Tongue (tissue), 2 donors: ENCODE measurements around the gene PLCG2. TPM values are rescaled to one million over a fixed set of nuclear protein-coding genes. Genes with fewer than 3 reads are reported as not detected.

ENCODE experiments used
- DNase-seq: peaks from one replicate; pipeline ENCODE4 v3.0.0-alpha.2; 2015
- total RNA-seq: library from RNA; depleted of rRNA; stranded (reverse); fragments of >200 nt; gene quantifications from one replicate; pipeline ENCODE4 v1.2.3, GENCODE V29; 2014

The PLCG2 gene
- total RNA-seq, 1 donor from 2014 or later = 10.4 TPM

DNA sequence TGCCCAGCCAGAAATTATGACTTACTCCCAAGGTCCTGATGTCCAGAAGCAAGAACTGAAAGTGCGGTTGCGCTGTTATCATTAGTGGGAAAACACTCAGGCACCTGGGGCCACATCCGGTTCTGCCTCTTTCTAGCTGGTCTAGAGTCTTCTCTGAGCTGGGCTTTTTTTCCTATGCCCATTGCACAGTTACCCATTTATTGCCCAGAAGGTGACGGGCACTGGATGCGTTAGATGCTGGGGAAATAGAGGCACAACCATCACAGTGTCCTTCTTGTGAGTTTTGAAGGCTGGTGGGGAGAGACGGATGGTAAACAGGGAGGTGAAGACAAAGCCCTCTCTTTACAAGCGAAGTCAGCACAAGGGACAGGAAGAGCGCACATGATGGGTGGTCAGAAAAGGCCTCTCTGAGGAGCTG is 37.7 kb downstream of the PLCG2 start:
- no peak for DNase-seq

DNA sequence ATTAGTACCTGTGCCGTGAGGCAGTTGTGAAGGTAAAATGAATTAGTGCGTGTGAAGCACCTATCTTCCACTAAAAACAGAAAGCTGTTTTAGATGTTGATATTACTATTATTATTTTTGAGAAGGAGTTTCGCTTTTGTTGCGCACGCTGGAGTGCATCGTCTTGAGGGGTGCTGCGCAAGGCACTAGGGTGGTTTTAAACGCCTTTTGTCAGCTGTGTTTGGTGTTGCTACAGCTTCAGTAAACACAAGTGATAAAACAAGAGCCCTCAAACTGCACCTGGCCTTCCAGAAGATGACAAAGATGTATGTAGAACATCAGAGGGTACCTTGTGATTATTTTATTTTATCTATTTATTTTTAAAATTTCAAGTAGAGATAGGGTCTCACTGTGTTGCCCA is 38.2 kb downstream of the PLCG2 start:
- DNase-seq = no peak

DNA sequence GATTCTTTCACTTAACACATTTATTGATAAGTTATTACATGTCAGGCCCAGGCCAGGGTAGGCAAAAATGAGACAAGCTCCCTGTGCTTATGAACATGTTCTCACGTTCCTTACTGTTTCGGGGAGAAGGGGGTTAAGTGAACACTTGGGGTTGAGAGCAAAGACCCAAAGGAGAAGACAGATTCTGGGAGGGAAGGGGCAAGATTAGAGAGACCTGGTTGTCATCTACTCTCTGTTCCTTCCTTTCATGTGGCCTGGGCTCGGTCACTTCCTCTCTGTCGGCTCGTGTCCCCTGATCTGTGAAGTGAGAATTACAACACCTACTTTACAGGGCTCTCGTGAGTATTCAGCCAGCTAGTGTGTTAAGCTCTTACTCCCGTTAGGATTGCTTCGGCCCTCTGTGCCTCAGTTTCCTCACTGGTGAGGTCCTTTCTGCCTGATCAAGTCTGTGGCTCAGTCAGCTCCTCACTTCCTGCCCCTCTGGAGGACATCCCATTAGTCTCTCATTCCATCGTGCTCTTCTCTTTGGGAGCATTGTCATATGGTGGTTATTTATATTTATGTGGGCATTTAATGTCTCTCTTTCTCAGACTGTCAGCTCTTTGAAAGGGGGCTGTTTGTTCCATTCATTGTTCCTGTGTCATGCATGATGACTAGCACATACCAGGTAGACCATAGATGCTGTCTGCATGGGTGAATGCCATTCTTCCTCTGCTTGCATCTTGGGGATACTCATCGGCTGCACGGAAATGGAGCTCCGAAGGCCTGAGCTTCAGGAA is 38.9 kb downstream of the PLCG2 start:
- no peak for DNase-seq

DNA sequence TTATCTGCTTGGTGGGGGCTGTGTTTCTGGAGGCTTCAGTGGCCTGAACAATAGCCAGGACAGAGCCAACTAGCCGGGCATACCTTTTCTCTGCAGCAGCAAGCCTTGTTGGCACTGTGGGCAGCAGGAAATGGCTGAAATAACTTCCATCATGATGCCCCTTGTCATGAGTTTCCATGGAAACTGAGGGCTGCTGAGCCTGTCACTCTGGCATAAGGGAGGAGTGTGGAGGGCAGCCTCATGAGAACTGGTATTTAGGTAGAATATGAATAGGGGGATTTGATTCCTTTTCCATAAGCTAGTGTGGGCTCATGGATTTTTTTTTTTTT is 39.4 kb downstream of the PLCG2 start:
- no peak for DNase-seq

DNA sequence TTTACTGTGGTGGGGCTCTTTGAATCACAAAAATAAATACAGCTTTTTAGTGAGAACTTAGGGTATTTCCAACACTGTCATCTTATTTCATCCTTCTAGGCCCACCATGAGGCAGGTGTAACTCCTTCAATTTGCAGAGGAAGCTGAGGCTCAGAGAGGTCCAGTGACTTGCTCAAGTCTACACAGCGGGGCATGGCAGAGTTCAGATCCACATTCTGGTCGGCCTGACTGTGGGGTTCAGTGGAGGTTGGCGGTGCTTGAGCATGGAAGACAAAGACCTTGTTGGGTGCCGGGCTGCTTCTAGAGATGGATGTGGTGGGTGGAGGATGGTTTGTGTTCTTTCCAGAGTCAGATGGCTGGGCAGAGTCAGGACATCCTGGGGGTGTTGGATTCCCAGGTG is 39.8 kb downstream of the PLCG2 start:
- DNase-seq = no peak

DNA sequence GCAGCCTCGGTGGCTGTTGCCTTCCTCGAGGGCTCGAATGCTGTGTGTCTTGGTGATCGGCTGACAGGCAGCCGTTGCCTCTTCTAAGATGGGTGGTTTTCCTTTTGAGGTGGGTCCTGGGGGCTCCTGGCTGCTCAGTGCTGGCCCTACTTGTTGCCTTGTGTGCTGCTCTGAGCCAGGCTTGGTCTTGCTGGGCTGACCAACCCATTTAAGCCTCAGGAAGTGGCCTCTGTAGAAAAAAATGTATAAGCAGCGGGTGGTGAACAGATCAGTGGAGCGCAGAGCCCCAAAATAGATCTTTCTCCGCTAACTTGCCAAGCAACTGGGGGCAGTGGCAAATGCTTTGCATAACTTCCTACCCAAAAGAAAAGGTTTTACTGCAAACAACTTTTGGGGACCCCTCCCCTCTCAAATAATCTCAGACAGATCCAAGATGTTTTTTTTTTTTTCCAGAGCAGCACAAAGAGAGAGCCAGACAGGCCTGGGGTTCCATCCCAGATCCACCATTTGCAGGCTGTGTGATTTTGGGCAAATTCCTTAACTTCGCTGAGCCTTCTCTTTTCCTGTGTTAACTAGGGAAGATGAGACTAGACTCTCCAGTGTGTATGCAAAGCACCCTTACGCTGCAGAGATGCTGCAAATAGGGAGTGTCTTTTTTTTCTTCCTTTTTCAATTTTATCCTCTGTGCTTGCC is 42.5 kb downstream of the PLCG2 start:
- no peak for DNase-seq

DNA sequence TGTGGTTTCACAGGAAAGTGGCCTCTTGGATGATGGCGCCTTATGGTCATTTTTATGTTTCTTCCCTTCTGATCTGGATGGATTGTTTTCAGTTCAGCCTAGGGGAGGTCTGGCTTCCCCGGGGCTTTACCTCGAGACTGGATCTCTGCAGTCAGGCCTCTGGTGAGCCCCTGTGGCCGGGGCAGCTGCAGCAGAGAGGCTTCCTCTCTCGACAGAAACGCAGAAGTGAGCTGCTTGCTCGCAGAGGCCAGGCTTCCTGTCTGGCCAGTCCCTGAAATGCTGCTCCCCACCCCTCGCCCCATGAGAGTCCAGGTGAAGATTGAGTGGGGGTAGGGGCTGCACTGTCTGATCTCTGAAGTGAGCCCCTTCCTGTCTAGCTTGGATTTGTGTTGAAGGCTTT is 44.0 kb downstream of the PLCG2 start:
- peak; percentile 14 for DNase-seq

DNA sequence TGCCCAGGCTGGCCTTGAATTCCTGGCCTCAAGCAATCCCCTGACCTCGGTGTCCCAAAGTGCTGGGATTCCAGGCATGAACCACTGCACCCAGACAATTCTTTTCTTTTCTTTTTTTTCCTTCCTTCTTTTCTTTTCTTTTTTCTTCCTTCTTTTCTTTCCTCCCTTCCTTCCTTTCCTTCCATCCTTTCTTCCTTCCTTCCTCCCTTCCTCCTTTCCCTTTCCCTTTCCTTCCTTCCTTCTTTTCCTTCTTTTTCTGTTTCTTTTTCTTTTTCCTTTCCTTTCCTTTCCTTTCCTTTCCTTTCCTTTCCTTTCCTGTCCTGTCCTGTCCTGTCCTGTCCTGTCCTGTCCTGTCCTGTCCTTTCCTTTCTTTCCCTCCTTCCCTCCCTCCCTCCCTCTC is 44.6 kb downstream of the PLCG2 start:
- no peak for DNase-seq

DNA sequence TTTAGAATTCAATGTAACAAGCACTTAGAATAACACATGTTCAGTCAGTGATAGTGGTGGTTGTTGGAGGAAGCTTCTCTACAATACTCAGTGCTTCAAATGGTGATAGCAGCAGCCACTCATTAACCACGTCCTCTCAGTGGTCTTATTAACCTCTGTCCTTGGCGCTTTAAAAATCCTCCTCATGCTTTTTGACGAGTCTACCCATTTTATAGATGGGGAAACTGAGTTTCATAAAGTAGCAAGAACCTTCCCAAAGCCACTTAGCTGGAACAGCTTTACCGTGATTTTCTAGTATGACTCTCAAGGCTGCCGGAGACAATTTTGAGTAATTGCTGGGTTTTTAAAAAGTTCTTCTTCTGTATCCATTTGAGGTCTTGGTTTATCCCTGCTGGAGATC is 47.4 kb downstream of the PLCG2 start:
- no peak for DNase-seq

DNA sequence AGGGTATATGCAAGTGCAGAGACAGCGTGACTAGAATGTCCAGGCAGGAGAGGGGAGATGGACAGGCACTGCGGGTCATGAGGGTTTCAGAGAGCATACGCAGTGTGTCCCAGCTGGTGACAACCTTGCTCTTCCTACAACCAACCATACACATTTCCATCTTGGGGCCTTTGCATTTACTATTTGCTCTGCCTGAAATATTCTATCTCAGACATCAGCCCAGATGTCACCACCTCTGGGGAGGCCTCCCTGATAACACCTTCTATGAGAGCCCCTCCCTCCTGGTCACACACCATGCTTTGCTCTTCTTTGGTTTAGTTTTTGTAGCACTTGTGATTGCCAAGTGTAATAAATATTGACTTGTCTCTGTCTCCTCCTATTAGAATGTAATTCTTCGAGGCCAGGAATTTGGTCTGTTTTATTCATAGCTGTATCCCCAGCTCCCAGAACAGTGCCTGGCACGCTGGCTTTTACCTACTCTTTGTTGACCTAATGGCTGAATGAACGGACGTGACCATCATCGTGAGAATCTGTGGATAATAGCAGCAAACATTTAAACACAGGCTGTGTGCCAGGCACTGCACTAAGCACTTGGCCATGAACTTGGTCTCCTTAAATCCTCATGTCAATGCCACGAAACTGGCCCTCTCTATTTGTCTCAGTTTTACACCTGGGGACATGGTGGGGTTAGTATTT is 51.9 kb downstream of the PLCG2 start:
- DNase-seq = no peak

DNA sequence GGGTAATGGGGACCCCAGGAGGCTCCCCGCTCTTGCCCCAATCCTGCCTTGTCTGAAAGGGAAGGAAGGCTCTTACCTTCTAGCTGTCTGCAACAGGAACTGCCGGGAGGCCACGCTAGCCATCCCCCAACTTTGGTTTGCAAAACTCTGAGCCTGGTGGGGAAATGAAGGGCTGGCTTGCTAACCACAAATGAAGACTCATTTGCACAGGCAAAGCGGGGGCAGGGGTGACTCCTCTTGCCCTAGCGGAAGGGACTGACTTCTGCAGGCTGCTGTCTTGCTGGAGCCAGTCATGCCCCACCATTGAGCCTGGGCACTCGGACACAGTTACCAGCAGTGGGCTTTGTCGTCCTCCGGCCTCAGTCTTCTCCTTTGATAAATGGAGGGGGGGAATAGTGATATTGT is 52.6 kb downstream of the PLCG2 start:
- DNase-seq = peak; percentile 8

DNA sequence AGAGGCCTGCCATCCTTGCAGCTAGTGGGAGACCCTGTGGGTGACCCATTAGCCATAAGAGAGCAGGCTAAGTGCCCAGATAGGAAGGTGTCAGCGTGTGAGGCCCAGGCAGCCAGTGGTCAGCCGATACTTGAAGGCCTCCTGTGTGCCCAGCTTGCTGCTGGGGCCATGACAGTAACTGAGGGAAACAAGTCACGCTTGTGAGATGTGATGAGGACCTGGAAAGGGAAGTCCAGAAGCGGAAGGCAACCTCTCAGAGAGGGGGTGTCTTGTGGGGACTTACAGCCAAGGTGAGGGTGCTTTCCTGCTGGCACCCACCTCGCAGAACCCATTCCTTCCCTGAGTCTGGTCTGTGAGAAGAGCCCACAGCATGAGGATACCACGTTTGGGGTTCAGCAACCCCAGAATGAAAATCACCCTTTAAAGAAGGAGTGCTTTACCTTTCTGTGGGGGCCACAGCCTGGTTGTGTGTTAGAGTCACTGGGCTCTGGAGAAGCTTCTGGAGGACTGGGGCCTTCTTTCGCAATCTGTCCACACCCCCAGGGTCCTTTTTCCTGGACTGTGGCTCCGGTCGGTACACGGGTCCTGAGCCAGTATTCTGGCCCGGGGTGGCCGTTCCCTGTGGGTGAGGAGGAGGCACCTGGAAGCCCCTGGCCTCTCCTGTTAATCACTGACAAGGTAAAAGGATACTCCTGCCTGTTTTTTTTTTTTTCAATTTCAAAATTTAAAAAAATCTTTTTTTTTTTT is 53.9 kb downstream of the PLCG2 start:
- no peak for DNase-seq

DNA sequence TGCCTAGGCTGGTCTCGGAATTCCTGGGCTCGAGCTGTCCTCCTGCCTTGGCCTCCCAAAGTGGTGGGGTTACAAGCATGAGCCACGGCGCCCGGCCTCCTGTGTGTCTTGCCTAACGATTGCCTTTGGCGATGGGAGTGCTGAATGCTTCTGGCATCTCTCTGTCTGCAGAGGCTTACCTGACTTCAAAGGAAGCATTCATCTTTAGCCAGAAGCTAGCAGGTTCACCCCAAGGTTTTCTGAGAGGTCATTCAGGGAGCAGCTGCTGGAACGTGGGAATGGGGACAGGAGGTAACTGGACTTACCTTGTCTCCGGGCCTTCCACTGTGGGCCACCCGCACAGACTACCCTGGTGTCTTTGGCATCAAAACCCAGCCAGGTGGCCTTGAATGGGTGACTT is 54.7 kb downstream of the PLCG2 start:
- DNase-seq = no peak

DNA sequence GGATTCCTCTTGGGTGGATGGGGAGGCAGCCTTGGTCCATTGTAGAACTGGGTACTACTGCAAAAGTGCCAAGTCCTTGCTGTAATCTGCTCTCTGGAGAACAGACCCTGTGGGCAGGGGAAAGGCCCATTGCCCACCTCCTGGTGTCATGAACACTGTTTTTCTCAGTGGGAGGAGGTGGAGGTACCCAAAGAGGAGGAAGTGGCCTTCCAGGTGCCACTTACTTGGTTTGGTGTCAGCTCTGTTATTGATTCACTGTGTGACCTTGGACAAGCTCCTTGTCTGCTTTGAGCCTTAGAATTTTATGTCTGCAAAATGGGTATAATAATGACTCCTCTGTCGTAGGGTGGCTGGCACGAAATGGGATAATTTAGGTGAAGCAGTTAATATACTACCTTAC is 55.8 kb downstream of the PLCG2 start:
- DNase-seq = no peak

DNA sequence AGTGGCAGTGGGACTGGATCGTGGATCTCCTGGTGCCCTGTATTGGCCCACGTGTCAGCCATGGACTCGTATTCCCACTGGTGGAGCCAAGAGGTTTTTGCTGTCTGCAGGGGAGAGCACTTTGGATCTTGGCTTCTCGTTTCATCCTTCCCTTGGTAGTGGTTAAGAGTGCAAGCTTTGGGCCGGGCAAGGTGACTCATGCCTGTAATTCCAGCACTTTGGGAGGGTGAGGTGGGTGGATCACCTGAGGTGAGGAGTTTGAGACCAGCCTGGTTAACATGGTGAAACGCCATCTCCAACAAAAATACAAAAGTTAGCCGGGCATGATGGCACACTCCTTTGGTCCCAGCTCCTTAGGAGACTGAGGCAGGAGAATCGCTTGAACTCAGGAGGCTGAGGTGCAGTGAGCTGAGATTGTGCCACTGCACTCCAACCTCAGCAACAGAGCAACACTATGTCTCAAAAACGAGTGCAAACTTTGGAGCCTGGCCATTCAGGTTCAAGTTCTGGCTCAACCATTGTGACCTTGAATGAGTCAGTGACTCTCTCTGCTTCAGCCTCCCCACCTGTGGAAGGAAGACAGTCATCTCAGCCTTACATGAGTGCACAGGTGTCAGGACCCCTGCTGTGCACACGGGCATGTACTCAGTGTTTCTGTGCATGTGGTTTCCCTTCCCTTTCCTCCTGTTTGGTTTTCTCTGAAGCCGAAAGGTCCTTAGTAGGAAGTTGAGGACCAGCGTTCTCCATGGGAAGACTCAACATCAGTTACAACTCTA is 57.4 kb downstream of the PLCG2 start:
- DNase-seq = no peak

DNA sequence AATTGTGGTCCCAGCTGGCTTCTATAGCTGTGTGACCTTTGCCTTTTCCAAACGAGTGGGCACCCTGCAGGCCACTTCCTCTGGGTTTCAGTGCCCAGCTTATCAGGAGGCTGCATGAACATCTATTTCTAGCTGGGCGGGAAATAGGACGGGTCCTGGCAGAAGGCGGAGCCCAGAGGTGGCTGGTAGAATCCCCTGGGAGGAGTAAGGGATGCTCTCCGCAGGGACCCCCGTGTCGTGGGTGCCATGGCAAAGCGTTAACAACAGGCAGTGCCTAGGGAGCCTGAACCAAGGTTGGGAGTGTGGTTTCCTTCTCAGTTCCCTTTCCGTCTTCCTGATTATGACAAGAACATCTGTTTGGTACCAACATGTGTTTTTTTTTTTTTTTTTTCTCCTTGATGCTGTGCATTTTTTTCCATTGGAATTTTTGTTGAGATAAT is 58.2 kb downstream of the PLCG2 start:
- DNase-seq = no peak

DNA sequence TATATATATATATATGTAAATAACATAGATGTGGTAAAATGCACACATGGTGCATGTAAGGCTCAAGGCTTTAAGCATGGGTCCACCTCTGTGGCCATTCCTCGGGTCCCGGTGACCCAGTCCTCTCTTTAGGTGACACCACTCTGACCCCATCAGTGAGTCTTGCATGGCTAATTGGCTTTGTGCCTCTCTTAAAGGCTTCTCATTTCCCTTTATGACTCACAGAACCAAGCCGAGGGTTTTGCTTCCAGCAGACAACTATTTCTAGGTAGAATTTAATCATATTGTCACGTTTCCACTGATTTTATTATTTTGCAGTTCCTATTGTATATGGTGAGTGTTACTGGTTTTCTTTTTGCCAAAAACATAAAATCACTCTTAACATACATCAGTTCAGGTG is 59.7 kb downstream of the PLCG2 start:
- no peak for DNase-seq

DNA sequence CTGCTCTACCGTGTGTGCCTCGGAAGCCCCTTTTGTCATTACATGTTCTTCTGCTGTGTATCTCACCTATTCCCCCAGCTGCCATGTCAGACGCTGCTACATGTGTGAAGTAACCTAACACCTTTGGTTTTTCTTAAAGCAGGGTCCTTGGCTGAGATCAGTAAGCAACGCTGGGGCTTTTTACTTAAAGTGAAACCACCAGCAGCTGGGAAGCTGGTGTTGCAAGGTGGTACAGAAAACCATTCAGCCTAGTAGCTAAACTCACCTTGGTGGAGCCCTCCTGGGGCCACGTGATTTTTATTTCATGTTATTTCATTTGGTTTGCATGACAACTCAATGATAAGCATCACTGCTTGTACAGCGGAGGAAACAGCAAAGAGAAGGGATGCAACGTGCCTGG is 62.6 kb downstream of the PLCG2 start:
- DNase-seq = no peak

DNA sequence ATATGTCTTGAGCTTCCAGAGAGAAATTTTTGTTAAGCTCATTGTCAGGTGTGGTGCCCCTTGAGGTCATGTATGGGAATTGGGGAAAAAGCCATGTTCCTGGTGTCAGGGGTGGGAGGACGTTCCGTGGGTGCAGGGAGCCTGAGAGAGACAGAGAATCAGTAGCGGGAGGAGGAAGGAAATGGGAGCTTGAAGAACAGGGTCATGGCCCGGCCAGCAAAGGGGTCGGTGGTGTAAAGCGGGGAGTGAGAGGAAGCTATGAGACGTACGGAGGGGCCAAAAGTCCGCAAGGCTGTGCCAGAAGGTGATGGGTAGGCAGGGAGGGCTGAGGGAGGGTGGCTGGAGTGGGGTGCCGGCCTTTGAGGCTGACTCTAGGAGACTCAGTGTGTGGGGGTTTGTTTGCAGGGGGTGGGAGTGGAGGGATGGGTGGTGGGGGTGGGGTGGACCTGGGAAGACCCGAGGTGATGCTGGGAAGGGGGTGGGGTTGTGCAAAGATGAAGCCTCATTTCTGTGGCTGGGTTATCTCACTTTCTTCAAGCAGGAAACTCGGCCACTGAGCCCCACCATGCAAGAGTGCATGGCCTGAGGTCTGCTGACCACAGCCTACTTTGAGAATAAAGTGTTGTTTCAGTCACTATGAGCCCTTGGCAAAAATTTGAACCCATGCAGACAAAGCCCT is 63.6 kb downstream of the PLCG2 start:
- no peak for DNase-seq

DNA sequence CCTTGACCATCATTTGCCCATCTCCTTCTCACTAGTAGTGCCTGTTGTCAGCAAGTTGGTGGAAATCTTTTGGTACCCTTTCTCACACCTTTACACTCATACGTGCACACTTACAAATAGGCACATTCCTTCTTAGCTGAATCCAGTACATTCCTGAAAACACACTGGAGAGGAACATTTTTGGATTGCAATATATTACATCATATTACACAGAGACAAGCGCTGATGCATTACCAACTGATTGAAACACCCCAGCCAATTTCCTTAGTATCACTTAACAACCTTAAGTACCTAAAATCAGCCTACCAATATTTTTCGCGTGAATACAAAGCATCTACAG is 64.1 kb downstream of the PLCG2 start:
- DNase-seq = no peak

DNA sequence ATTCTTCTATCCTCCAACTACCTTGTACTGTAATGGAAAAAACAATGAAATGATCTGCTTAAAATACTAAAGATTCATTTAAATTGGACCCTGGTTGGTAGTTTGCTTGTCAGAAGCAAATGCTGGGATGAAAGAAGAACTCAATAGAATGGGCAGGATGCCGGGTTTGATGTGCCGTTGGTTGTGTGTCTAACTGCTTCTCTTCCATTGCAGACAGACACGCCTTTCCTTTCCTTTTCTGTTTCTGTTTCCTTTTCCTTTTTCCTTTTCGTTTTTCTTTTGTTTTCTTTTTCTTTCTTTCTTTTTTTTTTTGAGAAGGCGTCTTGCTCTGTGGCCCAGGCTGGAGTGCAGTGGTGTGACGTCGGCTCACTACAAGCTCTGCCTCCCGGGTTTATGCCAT is 64.6 kb downstream of the PLCG2 start:
- DNase-seq = no peak

DNA sequence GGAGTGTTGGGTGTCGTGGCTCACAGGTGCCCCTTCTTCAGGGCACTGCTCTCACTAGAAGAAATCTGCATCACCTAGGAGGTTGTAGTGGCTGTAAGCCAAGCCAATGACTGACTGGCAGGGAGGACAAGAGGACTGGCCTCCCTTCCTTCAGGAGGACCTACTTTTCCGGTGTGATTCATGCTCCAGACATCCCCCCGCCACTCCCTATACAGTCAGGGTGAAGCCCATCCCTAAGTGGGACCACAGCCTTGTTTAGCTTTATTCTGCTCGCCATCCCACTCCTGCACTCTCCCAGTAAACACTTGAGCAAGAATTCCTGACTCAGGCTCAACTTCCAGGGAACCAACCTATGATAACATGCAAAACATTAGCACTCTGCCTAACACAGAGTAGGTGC is 67.0 kb downstream of the PLCG2 start:
- DNase-seq = no peak
